Measurements from ENCODE around the gene ALAD. TPM values are rescaled to one million over a fixed set of nuclear protein-coding genes. Genes with fewer than 3 reads are reported as not detected.

Gene ALAD
- total and polyA plus RNA-seq, 2 of the 8 experiments (the other 6 are each of a cell fraction or from before 2014, with no cell fraction given) = 8.2 to 15.3 TPM

DNA sequence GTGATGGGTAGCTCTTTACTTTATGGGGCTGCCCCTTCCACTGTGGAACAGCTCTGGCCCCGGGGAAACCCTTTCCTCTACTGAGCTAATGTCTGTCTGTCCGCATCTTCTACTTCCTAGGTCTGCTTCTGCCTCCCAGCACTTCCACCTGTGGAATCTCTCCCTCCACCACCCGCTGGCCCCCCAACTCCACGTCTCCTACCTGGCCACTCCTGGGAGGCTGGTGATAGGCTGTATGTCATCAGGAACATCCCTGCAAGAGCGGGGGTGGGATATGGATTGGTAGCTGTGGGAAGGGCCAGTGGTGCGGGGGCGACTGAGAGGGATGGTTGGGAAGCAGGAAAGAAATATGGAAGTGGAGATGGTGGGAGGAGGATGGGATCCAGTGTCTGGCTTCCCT, 9.2 kb downstream of the ALAD start:
- Histone ChIP-seq H2AK5ac (ENCODE audit: low read depth, low read length) (no peak overlapping the region), H2BK120ac (replicated peaks; ENCODE audit: low read depth, low read length) (no peak overlapping the region), H4K20me1 (replicated peaks in 1 of 2; ENCODE audit: control insufficient read depth in 1 of 2, insufficient read depth in 2 of 2, low read length in 2 of 2) (peaks cover 0 to 2% of the 10 kb centered on the region in 2 experiments), H3K79me1 (ENCODE audit: low read depth, low read length) (no peaks in the 10 kb centered on the region), H3K9ac (replicated peaks in 1 of 4; ENCODE audit: extremely low read depth in 1 of 4, low read depth in 3 of 4, low read length in 3 of 4) (no peak overlapping the region), H3K4ac (replicated peaks; ENCODE audit: insufficient read length, low read depth, low read length) (no peak overlapping the region), H3K14ac (ENCODE audit: insufficient read length) (no peak overlapping the region), H2AFZ (ENCODE audit: low read length) (no peak overlapping the region), H2BK5ac (ENCODE audit: low read depth, low read length) (no peak overlapping the region), H3K27me3 (replicated peaks in 1 of 4; ENCODE audit: control insufficient read depth in 3 of 4, extremely low read depth in 1 of 4, insufficient read depth in 3 of 4, low read length in 3 of 4) (no peaks in the 10 kb centered on the region), H4K8ac (ENCODE audit: extremely low read depth, insufficient read depth, low read length) (no peak overlapping the region; the same call in 1 of the 2 replicates), H3K9me3 (ENCODE audit: insufficient read depth in 2 of 2, low read depth in 1 of 2, low read length in 1 of 2) (no peaks in the 10 kb centered on the region), H3K36me3 (ENCODE audit: control insufficient read depth in 2 of 4, insufficient read depth in 4 of 4, low read length in 3 of 4) (peaks cover 0 to 12% (median 5%) of the 10 kb centered on the region in 4 experiments; a peak in 5 of 8 replicates), H3K4me1 (replicated peaks in 1 of 4; ENCODE audit: control insufficient read depth in 3 of 4, insufficient read depth in 4 of 4, low read length in 3 of 4) (no peaks in the 10 kb centered on the region), H3K4me3 (ENCODE audit: extremely low read depth in 1 of 4, insufficient read depth in 2 of 4, low read depth in 3 of 4, low read length in 4 of 4) (no peak overlapping the region), H3K23ac (ENCODE audit: insufficient read length) (no peak overlapping the region), H3K56ac (replicated peaks; ENCODE audit: insufficient read length, low read depth, low read length) (no peak overlapping the region), H4K91ac (replicated peaks; ENCODE audit: insufficient read length, low read length) (no peak overlapping the region), H3K23me2 (ENCODE audit: low read depth, low read length) (no peaks in the 10 kb centered on the region), H3K18ac (ENCODE audit: extremely low read depth, low read length) (no peak overlapping the region), H2BK20ac (ENCODE audit: low read length) (no peak overlapping the region), H2BK12ac (ENCODE audit: low read depth, low read length) (no peak overlapping the region), H3K27ac (ENCODE audit: low read depth, low read length) (no peak overlapping the region), H4K5ac (ENCODE audit: insufficient read length, low read depth, low read length) (no peak overlapping the region), H3K79me2 (ENCODE audit: control insufficient read depth in 1 of 2, insufficient read depth in 2 of 2, low read length in 2 of 2) (no peaks in the 10 kb centered on the region), H2BK15ac (ENCODE audit: low read length) (no peak overlapping the region), H3K4me2 (ENCODE audit: insufficient read depth in 1 of 2, low read depth in 2 of 2, low read length in 2 of 2) (no peak overlapping the region)
- FAIRE-seq (no peak), DNase-seq (ENCODE audit: low read depth in 1 of 2, low spot score in 2 of 2) (no peak)
- POLR2A ChIA-PET (ENCODE audit: partially characterized antibody) = no interaction called here
- WGBS, 2 experiments (ENCODE audit: extremely low coverage in 1 of 2, insufficient coverage in 1 of 2, insufficient read length in 1 of 2, insufficient replicate concordance in 2 of 2, low coverage in 1 of 2, low lambda C conversion rate in 2 of 2, missing lambda C conversion rate in 1 of 2) = 82% methylated on average over 5 of the region's 7 CpGs; no CpG with 5 or more reads in 1 of the 2 experiments
- CTCF ChIA-PET (ENCODE audit: partially characterized antibody) = interaction anchor here (0.8 to 1.9 kb wide), 6 partner anchors 10 to 263 kb away, joined by 3 to 5 read pairs (median 3); no protein-coding TSS in a partner anchor
- TF ChIP-seq GTF2F1 (IDR thresholded peaks at IDR 0.05; ENCODE audit: borderline replicate concordance, low read depth, low read length) = no peak

All from H1 (cell line).